ENCODE data around the gene SH3BP5.

The SH3BP5 gene

DNA sequence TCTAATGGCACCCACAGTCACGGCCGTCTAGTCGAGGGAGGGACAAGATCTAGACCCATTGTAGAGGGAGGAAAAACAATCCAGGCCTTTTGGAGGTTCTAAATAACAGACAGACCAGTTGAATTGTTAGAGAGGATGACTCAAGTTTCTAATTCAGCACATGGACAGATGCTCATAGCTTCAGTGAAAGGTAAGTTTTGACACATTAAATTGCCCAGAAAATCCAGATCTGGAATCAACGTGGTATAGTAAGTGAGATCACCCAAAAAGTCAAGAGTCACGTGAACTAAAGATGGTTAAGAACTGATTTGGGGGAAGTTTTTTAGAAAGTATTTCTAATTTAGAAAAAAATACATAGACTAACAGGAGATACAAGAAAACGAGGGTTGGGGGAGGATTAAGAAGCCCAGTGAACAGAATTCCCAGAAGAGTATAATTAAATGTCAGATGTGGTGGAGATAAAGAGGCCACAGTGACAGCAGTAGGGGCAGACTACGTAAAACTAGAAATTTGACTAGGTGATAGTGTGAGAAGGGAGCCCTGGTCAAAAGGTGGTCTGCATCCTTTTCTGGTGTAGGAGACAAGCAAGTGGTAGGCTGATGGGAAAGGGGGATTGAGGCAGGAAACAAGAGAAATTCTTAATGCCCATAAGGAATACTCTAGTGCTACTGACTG is 79.2 kb downstream of the SH3BP5 start:
- no peak for DNase-seq (ENCODE audit: low spot score)
- CTCF ChIA-PET = no interaction called here
- POLR2A ChIA-PET (ENCODE audit: low non-redundant PET) = no interaction called here
- TF ChIP-seq, protein P1, sequence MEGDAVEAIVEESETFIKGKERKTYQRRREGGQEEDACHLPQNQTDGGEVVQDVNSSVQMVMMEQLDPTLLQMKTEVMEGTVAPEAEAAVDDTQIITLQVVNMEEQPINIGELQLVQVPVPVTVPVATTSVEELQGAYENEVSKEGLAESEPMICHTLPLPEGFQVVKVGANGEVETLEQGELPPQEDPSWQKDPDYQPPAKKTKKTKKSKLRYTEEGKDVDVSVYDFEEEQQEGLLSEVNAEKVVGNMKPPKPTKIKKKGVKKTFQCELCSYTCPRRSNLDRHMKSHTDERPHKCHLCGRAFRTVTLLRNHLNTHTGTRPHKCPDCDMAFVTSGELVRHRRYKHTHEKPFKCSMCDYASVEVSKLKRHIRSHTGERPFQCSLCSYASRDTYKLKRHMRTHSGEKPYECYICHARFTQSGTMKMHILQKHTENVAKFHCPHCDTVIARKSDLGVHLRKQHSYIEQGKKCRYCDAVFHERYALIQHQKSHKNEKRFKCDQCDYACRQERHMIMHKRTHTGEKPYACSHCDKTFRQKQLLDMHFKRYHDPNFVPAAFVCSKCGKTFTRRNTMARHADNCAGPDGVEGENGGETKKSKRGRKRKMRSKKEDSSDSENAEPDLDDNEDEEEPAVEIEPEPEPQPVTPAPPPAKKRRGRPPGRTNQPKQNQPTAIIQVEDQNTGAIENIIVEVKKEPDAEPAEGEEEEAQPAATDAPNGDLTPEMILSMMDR (conservative IDR thresholded peaks at IDR 0.05; ENCODE audit: low read depth) = no peak
- H3K27ac ChIP-seq = no peak overlapping the region

DNA sequence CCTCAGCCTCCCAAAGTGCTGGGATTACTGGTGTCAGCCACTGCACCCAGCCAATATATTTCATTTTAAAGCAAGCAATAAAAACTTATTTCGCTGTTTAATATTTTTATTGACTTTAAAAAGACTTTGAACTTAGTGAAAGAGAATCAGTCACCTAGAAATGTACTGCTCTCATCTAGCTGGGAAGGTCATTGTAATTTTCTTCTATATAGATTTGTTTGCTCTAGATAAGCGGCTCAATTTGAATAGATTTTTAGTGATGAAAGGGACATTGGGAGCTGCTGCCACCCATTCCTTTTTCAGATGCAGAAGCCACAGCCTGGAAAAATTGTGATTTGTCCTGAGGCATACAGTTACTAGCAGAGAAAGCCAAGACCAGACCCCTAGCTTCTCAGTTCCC is 86.2 kb downstream of the SH3BP5 start:
- ChIA-PET POLR2A (ENCODE audit: low non-redundant PET) (no interaction called here), CTCF (interaction anchor here (0.6 kb wide), 2 partner anchors 37 to 59 kb away, joined by 3 read pairs; no protein-coding TSS in a partner anchor)
- no peak overlapping the region for H3K27ac ChIP-seq
- DNase-seq (ENCODE audit: low spot score) = no peak
- TF ChIP-seq, protein P1 (conservative IDR thresholded peaks at IDR 0.05; ENCODE audit: low read depth) = no peak

DNA sequence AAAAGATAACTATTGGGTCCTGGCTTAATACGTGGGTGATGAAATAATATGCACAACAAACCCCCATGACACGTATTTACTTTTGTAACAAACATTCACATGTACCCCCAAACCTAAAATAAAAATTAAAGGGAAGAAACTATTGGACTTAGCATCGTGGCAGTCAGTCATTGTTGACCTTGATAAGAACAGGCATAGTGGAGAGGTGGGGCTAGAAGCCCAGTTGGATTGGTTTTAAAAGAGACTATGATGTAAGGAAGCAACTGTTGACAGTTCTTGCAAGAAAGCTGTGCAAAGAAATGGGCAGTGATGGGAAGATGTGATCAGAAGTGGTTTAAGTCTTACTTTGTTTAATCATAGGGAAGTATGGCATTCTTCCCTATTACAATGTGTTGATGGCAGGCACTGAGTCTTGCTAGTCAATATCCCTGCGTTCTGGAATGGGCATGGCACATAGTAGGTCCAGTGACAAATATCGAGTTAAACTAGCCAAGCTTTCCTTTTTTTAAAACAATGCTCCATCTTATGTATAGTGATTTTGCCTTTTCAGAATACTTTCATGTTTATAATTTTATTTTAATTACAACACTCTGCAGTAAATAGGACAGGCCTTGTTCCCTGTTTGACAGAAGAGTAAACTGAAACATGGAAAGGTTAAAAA is 88.4 kb downstream of the SH3BP5 start:
- ChIA-PET CTCF (no interaction called here), POLR2A (ENCODE audit: low non-redundant PET) (no interaction called here)

DNA sequence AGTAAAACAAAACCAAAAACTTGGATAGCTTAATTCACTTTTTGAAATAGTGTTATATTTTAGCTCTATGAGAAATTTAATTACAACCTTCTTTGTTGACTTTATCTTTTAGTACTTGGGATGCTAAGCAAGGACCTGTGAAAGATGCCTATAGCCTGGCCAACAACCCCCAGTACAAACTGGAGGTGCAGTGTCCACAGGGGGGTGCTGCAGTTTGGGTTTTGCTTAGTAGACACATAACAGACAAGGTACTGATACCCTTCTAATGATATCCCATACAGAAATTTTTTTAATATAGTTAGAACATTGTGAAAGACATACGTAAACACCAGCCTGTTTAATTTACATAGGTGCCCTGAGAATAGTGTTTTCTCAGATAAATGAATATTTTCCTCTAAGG is 91.0 kb downstream of the SH3BP5 start:
- TF ChIP-seq, protein P1 (conservative IDR thresholded peaks at IDR 0.05; ENCODE audit: low read depth) = no peak
- CTCF ChIA-PET = no interaction called here
- peak; percentile 8 for DNase-seq (ENCODE audit: low spot score)
- H3K27ac ChIP-seq = no peak overlapping the region
- POLR2A ChIA-PET (ENCODE audit: low non-redundant PET) = no interaction called here

More for the DNA sequence above, 88.4 kb downstream of the SH3BP5 start:
- no peak overlapping the region for H3K27ac ChIP-seq
- DNase-seq (ENCODE audit: low spot score) = no peak
- TF ChIP-seq, protein P1 (conservative IDR thresholded peaks at IDR 0.05; ENCODE audit: low read depth) = no peak

DNA sequence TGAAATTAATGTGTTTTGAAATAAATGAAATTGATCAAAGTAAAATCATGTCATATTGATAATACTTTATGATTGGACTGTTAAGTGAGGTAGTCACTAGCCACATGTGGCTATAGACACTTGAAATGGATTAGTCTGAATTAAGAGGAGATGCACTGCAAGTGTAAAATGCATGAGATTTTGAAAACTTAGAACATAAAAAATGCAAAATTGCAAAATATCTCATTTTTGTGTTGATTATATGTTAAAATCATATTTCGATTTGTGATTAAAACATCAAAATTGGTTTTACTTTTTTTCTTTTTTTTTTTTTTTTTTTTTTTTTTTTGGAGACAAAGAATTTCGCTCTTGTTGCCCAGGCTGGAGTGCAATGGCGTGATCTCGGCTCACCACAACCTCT is 103.1 kb downstream of the SH3BP5 start:
- DNase-seq (ENCODE audit: low spot score) = no peak
- ChIA-PET CTCF (no interaction called here), POLR2A (ENCODE audit: low non-redundant PET) (interaction anchor here (0.5 kb wide), 1 partner anchor 125 kb away, joined by 5 read pairs; no protein-coding TSS in a partner anchor)
- H3K27ac ChIP-seq = no peak overlapping the region
- TF ChIP-seq, protein P1 (conservative IDR thresholded peaks at IDR 0.05; ENCODE audit: low read depth) = no peak

DNA sequence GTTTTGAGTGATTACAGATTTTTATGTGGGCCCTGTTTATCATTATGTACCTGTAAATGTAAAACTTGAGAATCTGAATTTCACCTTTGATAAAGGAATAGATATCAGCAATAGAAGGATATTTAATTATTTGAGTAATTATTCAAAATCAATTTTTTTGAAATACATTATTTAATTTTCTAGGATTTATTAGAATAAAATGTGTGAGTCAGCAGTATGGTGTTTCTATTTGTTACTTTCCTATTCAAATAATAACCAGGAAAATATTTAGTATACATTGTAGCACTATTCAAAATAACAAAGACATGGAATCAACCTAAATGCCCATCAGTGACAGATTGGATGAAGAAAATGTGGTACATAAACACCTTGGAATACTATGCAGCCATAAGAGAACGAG is 104.2 kb downstream of the SH3BP5 start:
- TF ChIP-seq, protein P1 (conservative IDR thresholded peaks at IDR 0.05; ENCODE audit: low read depth) = no peak
- POLR2A ChIA-PET (ENCODE audit: low non-redundant PET) = interaction anchor here (0.7 kb wide), 1 partner anchor 12 kb away, joined by 3 read pairs; no protein-coding TSS in a partner anchor
- H3K27ac ChIP-seq = no peak overlapping the region
- CTCF ChIA-PET = no interaction called here
- DNase-seq (ENCODE audit: low spot score) = no peak
